ENCODE measurements around the gene ANXA11.
"Not testable (repeated sequence)": the region's sequence is repeated elsewhere in the genome, so short reads cannot be mapped to it uniquely, and the experiment has no call there.

Gene ANXA11

GRCh38 chr10:80144696-80145131 lies 60.6 kb downstream of the ANXA11 start:
- DNase-seq = no peak

DNA sequence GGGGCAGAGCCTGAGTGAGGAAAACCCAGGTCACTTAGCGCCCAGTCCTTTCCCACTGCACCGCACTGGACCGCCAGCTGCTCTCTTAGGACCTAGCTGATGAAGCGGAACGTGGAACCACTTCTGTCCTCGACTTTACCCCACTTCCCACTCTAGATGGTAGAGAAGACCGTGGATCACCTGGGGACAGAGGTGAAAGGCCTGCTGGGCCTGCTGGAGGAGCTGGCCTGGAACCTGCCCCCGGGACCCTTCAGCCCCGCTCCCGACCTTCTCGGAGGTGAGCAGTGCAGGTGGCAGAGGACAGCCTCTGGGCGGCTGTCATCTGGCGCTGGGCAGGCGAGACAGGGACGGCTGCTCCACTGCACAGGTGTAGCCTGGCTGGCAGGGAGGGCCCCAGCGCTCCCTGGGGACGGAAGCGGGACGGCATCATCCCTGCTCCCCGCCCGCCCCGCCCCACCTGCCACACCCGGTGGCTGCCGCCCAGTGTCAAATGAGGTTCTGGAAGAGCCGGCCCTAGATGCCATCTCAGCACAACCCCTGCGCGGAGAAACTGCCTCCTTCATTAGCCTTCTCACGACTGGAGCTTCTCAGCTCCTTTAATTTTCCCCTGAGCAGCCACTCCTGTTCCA lies 61.2 kb downstream of the ANXA11 start:
- DNase-seq = peak in 1 of 2 experiments; percentile 43

DNA sequence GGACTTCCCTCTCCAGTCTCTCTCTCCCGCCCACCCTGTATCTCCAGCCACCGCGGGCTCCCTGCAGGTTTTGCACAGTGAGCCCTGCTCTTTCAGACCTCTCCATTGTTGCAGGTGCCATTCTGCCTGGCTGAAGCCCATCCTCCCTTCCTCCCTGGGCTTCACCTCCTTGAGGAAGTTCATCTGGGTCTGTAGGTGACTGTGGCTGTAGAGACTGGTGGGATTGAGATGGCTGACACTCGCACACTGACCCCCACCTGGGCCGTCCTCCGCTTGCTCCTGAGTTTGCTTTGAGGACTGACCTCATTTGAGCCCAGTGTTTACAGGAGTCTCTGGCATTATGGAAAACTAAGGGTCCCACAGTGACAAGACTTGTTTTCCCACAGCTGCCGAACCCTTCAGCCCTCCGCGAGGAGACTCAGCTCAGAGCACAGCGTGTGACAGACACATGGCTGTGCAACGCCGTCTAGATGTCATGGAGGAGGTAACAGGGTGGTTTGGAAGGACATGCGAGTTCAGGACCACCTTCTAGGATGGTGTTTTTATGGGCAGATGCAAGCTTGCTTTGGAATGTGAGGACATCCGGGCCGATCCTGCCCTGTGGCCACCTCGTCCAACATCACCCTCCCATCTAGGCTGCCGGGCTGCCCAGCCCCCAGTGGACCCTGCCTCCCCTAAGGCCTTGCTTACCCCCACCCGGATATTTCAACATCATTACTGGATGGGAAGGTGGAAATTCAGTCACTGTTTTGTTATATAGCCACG lies 63.5 kb downstream of the ANXA11 start:
- no peak for DNase-seq

DNA sequence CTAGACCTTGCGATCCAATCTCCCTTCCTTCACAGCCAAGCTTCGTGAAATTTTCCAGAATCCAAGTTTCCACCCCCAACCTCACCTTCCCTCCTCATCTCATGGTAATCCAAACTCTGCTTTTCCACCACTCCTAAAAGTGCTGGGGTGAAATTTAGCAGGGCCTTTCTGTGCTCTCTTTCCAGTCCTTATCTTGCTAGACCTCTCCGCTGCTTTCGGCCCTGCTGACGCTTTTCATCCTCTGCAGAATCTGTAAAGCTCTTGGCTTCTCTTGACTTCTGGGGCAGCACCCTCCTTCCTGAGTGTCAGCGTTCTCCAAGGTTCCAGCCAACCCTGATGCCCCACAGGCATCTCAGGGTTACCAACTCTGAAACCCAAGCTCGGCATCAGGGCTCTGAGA lies 65.1 kb downstream of the ANXA11 start:
- no peak for DNase-seq

DNA sequence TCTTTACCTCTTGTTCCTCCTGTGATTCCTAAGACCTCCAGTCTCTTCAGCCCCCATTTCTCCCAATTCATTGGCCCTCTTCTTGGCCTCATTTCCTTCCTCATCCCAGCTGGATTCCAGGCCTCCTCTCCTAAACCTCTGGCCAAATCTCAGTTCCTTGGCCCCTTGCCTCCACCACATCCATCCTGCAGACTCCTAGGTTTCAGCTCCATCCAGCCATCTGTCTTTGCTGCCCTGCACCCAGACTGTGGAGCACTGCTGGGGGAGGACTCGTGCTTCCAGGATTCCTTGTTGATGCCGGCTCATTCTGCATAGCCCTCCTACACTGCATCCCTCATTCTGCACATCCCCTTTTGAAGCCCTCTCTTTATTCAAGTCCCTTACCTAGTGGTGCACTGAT lies 66.1 kb downstream of the ANXA11 start:
- DNase-seq = no peak

DNA sequence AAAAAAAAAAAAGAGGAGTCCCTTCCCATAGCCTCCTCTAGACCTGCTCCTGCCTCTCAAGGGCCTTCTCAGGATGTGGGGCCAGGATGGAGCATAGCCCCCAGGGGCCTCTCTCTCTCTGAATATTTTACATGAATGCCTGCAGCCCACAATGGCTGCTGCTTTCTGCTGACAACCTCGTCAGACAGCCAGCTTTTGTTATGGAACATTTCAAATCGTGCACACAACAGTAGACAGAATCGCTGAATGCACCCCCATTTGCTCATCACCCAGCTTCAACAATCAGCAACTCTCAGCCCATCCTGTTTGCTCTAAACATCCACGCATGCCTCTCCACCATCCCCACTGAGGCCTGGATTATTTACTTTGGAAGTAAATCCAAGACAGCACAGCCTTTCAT lies 67.4 kb downstream of the ANXA11 start:
- DNase-seq = no peak

DNA sequence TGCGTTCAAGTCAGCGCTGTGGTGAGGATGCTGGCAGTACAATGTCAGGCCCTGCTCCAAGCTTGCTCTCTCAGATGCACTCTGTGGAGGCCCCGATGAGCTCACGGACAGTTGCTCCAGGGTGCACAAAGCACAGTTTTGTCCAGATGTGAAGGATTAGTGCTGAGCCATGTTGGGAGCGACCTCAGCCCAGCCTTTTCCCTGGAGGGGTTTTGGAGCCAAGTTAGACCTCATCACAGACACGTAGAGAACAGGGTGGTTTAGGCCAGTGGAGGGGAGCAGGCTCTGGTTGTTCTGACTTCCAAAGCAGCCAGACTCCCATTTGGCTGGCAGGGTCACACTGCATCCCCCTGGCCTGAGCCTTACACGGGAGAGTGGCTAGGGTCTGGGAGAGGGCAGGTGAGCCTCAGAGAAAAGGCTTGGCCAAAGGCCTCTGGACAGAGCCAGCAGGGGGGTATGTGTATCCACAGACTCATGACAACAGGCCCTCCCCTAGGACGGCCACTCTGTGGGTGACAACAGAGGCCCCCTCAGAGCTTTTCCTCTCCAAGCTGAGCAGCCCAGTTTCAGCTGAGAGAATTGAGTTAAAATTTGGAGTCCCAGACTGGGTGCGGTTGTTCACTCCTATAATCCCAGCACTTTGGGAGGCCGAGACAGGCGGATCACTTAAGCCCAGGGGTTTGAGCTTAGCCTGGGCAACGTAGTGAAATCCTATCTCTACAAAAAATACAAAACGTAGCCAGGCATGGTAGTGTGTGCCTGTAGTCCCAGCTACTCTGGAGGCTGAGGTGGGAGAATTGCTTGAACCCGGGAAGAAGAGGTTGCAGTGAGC lies 68.1 kb downstream of the ANXA11 start:
- DNase-seq = no peak

- no peak for DNase-seq
Measured at GRCh38 chr10:80136134-80136571, 69.2 kb downstream of the ANXA11 start.

DNA sequence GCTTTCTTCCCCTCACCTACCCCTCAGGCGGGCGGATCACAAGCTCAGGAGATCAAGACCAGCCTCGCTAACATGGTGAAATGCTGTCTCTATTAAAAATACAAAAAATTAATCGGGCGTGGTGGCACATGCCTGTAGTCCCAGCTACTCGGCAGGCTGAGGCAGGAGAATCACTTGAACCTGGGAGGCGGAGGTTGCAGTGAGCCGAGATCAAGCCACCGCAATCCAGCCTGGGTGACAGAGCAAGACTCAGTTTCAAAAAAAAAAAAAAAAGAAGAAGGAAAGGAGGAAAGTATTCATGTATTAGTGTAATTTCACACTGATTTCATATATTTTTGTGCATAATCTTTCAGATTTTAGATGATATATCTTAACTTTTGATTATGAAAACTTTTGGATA lies 71.7 kb downstream of the ANXA11 start:
- DNase-seq = not testable (repeated sequence)

DNA sequence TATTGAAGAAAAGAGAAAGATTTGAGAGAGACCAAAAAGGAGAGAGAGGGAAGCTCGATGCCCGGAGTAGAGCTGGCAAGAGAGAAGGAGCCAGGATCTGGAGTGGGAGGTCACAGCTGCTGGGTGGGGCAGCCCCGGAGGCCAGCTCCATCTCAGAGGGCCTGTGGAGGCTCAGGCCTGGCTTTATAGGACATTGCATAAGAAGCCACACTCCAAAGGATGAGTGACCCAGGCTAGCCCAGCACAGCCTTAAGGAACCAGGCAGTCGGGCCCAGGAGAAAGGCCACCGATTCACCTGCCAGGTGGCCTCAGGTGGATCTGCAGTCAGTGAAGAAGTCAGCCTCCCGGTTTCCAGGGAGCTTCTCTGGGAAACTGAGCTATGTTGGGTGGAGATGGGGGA lies 72.1 kb downstream of the ANXA11 start:
- no peak for DNase-seq

DNA sequence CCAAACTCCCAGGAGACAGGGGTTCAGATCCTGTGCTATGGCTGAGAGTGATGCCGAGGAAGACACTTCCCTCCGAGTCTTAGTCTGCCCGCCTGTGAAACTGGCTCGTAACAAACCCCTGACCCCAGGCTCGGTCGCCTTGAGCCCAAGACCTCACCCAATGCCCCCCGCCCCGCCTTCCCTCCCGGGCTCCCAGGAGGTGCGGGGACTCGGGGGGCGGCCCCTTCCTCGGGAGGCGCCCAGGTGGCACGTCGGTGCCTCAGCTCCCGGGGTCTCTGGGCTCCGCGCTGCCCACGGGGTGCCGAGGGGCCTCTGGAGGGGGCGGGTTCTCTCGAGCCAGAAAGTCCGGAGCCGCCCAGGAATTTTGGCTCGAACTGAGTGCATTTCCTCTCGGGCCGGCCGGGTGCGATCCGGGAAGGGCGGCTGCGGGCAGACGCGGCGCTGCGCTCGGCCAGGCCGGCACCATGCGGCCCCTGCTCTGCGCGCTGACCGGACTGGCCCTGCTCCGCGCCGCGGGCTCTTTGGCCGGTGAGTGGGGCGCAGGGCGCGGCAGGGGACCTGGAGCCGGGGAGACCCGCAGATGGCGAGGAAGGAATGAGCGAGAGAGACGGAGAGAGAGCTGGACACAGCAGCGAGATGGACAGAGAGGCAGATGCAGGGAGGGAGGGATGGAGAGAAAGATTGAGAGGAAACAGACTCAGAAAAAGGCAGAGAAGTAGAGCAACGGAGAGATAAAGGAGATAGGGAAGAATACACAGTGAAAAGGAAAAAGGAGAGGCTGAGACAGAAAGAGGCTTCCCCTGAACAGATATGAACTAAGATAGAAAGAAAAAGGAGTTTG lies 72.8 kb downstream of the ANXA11 start, which contains the start of gene PLAC9:
Gene PLAC9 (plus strand): TSS at position 432 of the 841 bp plus-strand sequence. CDS start 33 bp downstream, at position 465.
- no peak for DNase-seq

- no peak for DNase-seq
Measured at GRCh38 chr10:80131499-80131901, 73.8 kb downstream of the ANXA11 start.

DNA sequence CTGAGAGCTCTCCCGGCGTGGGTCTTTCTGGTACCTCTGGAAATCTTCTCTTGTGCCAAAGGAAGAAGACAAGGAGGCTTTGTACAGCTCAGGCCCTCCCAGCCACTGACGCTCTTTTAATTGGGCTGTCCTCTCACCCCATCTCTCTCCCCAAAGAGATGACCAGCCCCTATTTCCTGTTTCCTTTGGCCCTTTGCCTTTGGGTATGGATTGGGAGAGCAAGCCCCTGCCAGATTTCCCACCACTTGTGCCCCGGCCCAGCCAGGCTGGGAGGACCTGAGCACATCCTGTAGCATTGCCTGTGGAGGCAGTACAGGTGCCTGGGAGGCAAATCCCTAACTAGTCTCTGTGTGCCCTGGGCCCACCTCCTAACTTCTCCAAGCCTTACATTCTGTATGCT lies 78.5 kb downstream of the ANXA11 start:
- DNase-seq = no peak

DNA sequence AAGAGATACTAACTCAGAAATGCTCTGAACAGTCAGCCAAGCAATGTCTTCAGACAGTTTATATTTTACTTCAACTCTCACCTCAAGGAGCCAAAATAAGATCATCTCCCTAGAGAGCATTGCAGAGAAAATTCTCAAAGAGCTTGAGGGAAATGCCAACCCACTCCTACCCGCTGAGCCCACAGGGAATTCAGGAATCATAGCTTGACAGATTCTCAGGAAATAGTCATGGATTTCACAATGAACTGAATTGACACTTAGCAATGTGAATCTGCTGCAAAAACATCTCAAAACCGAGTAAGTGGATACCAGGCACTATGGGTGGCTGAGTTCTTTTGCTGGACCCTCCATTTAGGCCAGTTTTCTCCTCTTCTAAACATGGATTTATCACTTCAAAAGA lies 82.6 kb downstream of the ANXA11 start:
- DNase-seq = no peak

- no peak for DNase-seq
Measured at GRCh38 chr10:80122110-80122710, 83.1 kb downstream of the ANXA11 start.

- no peak for DNase-seq
Measured at GRCh38 chr10:80118669-80119068, 86.7 kb downstream of the ANXA11 start.

- no peak for DNase-seq
Measured at GRCh38 chr10:80110986-80111385, 94.4 kb downstream of the ANXA11 start.

DNA sequence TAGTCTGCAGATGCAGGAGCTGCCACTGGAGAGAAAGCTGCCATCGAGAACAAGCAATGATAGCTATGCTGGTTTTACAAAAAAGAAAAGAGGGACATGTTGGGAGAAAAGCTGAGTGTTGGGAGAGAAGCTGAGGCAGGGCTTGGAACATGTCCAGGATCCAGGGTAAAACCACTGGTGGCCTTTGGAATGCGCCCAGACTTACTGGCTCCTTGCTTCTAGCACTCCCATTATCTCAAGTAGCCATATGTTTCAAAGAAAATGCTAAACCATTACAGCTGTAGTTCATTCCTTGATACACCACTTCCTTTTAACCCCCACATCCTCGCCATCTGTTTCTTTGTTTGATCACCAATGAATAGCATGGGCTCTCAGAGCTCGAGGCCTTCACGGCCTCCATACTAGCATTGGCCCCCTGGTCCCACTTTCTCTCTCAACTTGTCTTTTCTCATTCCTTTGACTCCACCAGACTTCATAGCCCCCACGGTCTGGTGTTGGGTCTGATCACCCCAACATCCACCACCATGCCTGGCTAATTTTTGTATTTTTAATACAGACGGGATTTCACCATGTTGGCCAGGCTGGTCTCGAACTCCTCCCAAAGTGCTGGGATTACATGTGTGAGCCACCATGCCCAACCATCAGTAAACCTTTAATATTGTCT lies 96.6 kb downstream of the ANXA11 start:
- no peak for DNase-seq

DNA sequence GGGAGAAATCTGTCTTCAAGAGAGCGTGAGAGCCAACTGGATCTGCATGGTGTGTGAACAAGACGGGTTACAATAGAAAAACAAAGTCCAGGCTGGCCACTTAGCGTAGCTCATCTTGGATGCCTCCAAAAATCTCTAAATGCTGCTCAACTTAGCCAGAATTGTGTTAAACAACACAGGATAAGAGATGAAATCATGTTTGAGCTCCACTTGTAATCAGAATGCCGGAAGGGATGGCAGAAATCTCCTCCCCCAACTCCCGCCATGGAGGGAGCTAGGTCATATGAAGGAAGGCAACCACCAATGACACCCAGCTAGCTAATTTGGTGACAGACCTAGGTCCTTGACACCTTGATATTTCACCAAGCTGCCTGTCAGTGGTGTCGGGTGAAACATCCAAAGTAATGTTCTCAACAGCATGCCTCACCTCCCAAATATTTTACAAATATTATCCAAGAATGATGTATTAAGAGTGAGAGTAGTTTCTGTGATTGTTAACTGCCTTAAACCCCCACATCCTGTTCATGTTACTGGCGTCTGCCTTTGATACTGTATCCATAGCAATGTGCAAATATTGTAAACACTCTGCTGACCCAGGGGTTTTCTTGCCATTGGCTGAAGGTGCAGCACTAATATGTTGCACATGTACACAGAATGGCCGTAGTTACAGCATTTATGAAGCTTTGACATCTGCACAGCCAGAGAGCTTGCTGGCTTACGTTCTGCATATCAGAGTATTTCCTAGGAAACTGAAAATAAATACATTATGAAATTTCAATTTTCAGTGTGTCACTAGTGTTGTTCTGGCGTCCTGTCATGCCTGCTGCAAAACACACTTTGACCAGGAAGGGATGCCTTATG lies 101.0 kb downstream of the ANXA11 start:
- peak in 1 of 2 experiments; percentile 26 for DNase-seq
